GM12878 (cell line): ENCODE data around the gene CNTNAP2. TPM values are rescaled to one million over a fixed set of nuclear protein-coding genes. Genes with fewer than 3 reads are reported as not detected.

Source experiments
- ATAC-seq: fragments of 200-7000 bp; cut with Tn5 transposase; 3 replicates; pipeline ENCODE4 v1.9.1; 2020; ENCODE audit warnings: mild to moderate bottlenecking, moderate library complexity
- BruUV-seq: library from RNA; stranded (reverse); fragments of 400-500 nt; replicated peaks from 2 replicates; lab custom pipeline; 2021; lab: Mats Ljungman, UMichigan
- CTCF ChIA-PET: fragments of 300-600 bp; sonication (Branson Sonifier 250); formaldehyde crosslinking; extraction: SDS; loops from one replicate; lab custom pipeline; 2021; ENCODE audit warnings: inconsistent platforms; lab: Yijun Ruan, JAX
- POLR2A ChIA-PET: fragments of 350-600 bp; formaldehyde crosslinking; extraction: SDS; loops from one replicate; lab custom pipeline; 2021; ENCODE audit warnings: inconsistent platforms; lab: Charles Lee
- RAD21 ChIA-PET: fragments of 300-600 bp; sonication (Branson Sonifier 250); formaldehyde crosslinking; loops from one replicate; lab custom pipeline; 2023; ENCODE audit warnings: antibody characterized with exemption; ENCODE audit not compliant: unreplicated experiment; lab: Charles Lee
- SMC1A ChIA-PET: fragments of 300-600 bp; sonication (Branson Sonifier 250); formaldehyde crosslinking; loops from one replicate; lab custom pipeline; 2023; ENCODE audit not compliant: unreplicated experiment, uncharacterized antibody; lab: Charles Lee
- DNase-seq: peaks from one replicate; pipeline ENCODE4 v3.0.0-alpha.2; 2011; ENCODE audit warnings: low read depth, low spot score
- FAIRE-seq: peaks from 3 replicates; lab custom pipeline; 2011; peaks lifted over from hg19 to GRCh38; lab: Jason Lieb, UNC
- H2AFZ ChIP-seq: 2 replicates; pipeline ENCODE4 v1.6.0; 2011; ENCODE audit warnings: low read depth, low read length, control low read depth; ENCODE audit not compliant: control insufficient read depth
- H3K27ac ChIP-seq: 2 replicates; pipeline ENCODE4 v1.5.1; 2011; ENCODE audit warnings: control low read depth; ENCODE audit not compliant: control insufficient read depth, insufficient read depth
- H3K27me3 ChIP-seq, 2 experiments: replicated peaks in 1 of 2; 2 replicates each; pipeline versions ENCODE4 v1.6.0 to v1.6.1; 2011; ENCODE audit warnings: low read length in 1 of 2; ENCODE audit not compliant: control insufficient read depth in 2 of 2, insufficient read depth in 2 of 2
- H3K36me3 ChIP-seq, 2 experiments: 2 replicates each; pipeline ENCODE4 v1.5.1; 2011; ENCODE audit warnings: low read length in 1 of 2; ENCODE audit not compliant: control insufficient read depth in 2 of 2, insufficient read depth in 2 of 2
- H3K4me1 ChIP-seq: 2 replicates; pipeline ENCODE4 v1.6.1; 2011; ENCODE audit warnings: mild to moderate bottlenecking, low read length, moderate library complexity, mixed read lengths; ENCODE audit not compliant: control insufficient read depth, insufficient read depth
- H3K4me2 ChIP-seq: 2 replicates; pipeline ENCODE4 v1.6.0; 2011; ENCODE audit warnings: control low read depth; ENCODE audit not compliant: control insufficient read depth, insufficient read depth
- H3K4me3 ChIP-seq: fragments of 200-600 bp; sonication (generic); 2 replicates; pipeline ENCODE4 v1.5.1; 2016
- H3K79me2 ChIP-seq: 2 replicates; pipeline ENCODE4 v1.6.0; 2011; ENCODE audit warnings: low read length; ENCODE audit not compliant: control insufficient read depth, insufficient read depth
- H3K9ac ChIP-seq: 2 replicates; pipeline ENCODE4 v1.8.0; 2011; ENCODE audit warnings: low read length, control low read depth, mixed read lengths; ENCODE audit not compliant: control insufficient read depth, insufficient read depth
- H3K9me3 ChIP-seq: replicated peaks from 3 replicates; pipeline ENCODE4 v1.5.1; 2011; ENCODE audit warnings: mild to moderate bottlenecking, low read length; ENCODE audit not compliant: control insufficient read depth, insufficient read depth
- H4K20me1 ChIP-seq: 2 replicates; pipeline ENCODE4 v1.6.0; 2011; ENCODE audit not compliant: control insufficient read depth, insufficient read depth
- BRCA1 ChIP-seq: IDR thresholded peaks from 2 replicates; pipeline ENCODE4 v1.6.1; 2011; ENCODE audit warnings: low read depth, low read length, improper control_type of control experiment
- CEBPB ChIP-seq, 2 experiments: fragments of 150-350 bp in 1 of 2; IDR thresholded peaks; 2 replicates each; pipeline ENCODE4 v1.6.1; 2012 to 2014; ENCODE audit warnings: low read depth in 2 of 2, low read length in 2 of 2, borderline replicate concordance in 1 of 2, inconsistent platforms in 1 of 2
- ELK1 ChIP-seq: IDR thresholded peaks from 2 replicates; pipeline ENCODE4 v1.6.1; 2012; ENCODE audit warnings: low read depth, low read length, improper control_type of control experiment
- FOXM1 ChIP-seq: IDR thresholded peaks from 2 replicates; pipeline ENCODE4 v1.6.1; 2012; ENCODE audit warnings: low read depth, mild to moderate bottlenecking, inconsistent platforms, low read length, moderate library complexity
- HCFC1 ChIP-seq: fragments of 150-350 bp; IDR thresholded peaks from 2 replicates; pipeline ENCODE4 v1.6.1; 2014; ENCODE audit warnings: low read length
- HDAC2 ChIP-seq: fragments of 200-600 bp; sonication (generic); IDR thresholded peaks from 2 replicates; pipeline ENCODE4 v1.6.1; 2017
- PRDM15 ChIP-seq: fragments of 450-650 bp; formaldehyde crosslinking; IDR thresholded peaks from 2 replicates; pipeline ENCODE4 v1.4.0; 2020; ENCODE audit warnings: mild to moderate bottlenecking, moderate library complexity
- RUNX3 ChIP-seq: IDR thresholded peaks from 2 replicates; pipeline ENCODE4 v1.6.1; 2012; ENCODE audit warnings: low read length, inconsistent platforms
- SKIL ChIP-seq: fragments of 450-650 bp; IDR thresholded peaks from 2 replicates; pipeline ENCODE4 v1.6.1; 2017; ENCODE audit warnings: mild to moderate bottlenecking, low read depth, inconsistent platforms; ENCODE audit not compliant: poor library complexity, severe bottlenecking
- STAT3 ChIP-seq: IDR thresholded peaks from 2 replicates; pipeline ENCODE4 v1.6.1; 2011; ENCODE audit warnings: low read depth, low read length, improper control_type of control experiment
- ZNF592 ChIP-seq: fragments of 450-650 bp; IDR thresholded peaks from 2 replicates; pipeline ENCODE4 v1.6.1; 2017; ENCODE audit warnings: mild to moderate bottlenecking, moderate library complexity
- WGBS: methylation state at CpG from one replicate; pipeline ENCODE4 v1.1.6; 2016; ENCODE audit warnings: low lambda C conversion rate; ENCODE audit not compliant: insufficient replicate concordance, insufficient coverage; ENCODE audit errors: missing lambda C conversion rate; 5-methylcytosine and 5-hydroxymethylcytosine counted together
- in situ Hi-C: fragments of 300-500 bp; cut with MboI; formaldehyde crosslinking; loops from 9 replicates; pipeline ENCODE4 v1.14.3; 2018; ENCODE audit warnings: mixed read lengths
- intact Hi-C: fragments of 100-400 bp; cut with micrococcal nuclease; formaldehyde crosslinking; loops from one replicate; pipeline ENCODE4 v1.14.2; 2022; ENCODE audit not compliant: unreplicated experiment
- polyA plus RNA-seq, 11 experiments: library from polyadenylated mRNA; depleted of rRNA in 4 of 11; unstranded in 6 of 11; stranded (reverse) in 5 of 11; fragments of >200 nt; fragmentation: Nextera tagmentation in 4 of 11; fragmentation: Illumina TruSeq in 1 of 11; extraction: Ambion mirVana in 4 of 11; extraction: Trizol in 1 of 11; gene quantifications; 1 replicate in 1 of 11; 2 replicates in 10 of 11; pipeline versions ENCODE4 v1.2.1 to v1.2.3, GENCODE V29; 2011 to 2016; ENCODE audit warnings: inconsistent platforms in 2 of 11, missing spikeins in 2 of 11, low read depth in 1 of 11
- total RNA-seq, 4 experiments: library from RNA; depleted of rRNA in 3 of 4; stranded (reverse); fragments of >200 nt in 3 of 4; fragmentation: Illumina TruSeq in 1 of 4; extraction: Trizol in 1 of 4; gene quantifications; 2 replicates each; pipeline versions ENCODE4 v1.2.1 to v1.2.3, GENCODE V29; 2013 to 2021
- TF ChIP-seq, protein P1 (sequence below): fragments of 450-650 bp; IDR thresholded peaks from 2 replicates; pipeline ENCODE4 v1.6.1; 2017; ENCODE audit warnings: low read depth, mild to moderate bottlenecking, moderate library complexity

The CNTNAP2 gene
- total and polyA plus RNA-seq, 10 of the 15 experiments (the other 5 are each of a cell fraction or from before 2014, with no cell fraction given) = 0.03 to 0.08 (median 0.03) TPM; not detected in 7

GRCh38 chr7:147584771-147585193 is 1468.2 kb downstream of the CNTNAP2 start:
- WGBS = 37% methylated on average over 5 of the region's 5 CpGs
- no peak overlapping the region for H3K9ac ChIP-seq
- no TSS peak for BruUV-seq
- ChIA-PET RAD21 (no interaction called here), SMC1A (no interaction called here), CTCF (no interaction called here), POLR2A (no interaction called here)
- no peak overlapping the region for H3K27ac ChIP-seq
- no peak overlapping the region for H2AFZ ChIP-seq
- no peak for FAIRE-seq
- no peaks in the 10 kb centered on the region for H3K27me3 ChIP-seq
- ATAC-seq = no peak
- no peaks in the 10 kb centered on the region for H4K20me1 ChIP-seq
- H3K4me2 ChIP-seq = no peak overlapping the region
- no peak for DNase-seq
- no peaks in the 10 kb centered on the region for H3K36me3 ChIP-seq
- no peak overlapping the region for H3K4me3 ChIP-seq
- in situ Hi-C loops = no loop called here
- no peaks in the 10 kb centered on the region for H3K4me1 ChIP-seq
- intact Hi-C loops = no loop called here
- H3K79me2 ChIP-seq = no peaks in the 10 kb centered on the region
- no peaks in the 10 kb centered on the region for H3K9me3 ChIP-seq
- TF ChIP-seq BRCA1 = no peak
- TF ChIP-seq STAT3 = no peak
- TF ChIP-seq PRDM15 = no peak
- no peak for TF ChIP-seq ELK1
- no peak for TF ChIP-seq ZNF592
- TF ChIP-seq HDAC2 = no peak
- no peak for TF ChIP-seq HCFC1
- no peak for TF ChIP-seq RUNX3
- TF ChIP-seq FOXM1 = no peak
- TF ChIP-seq SKIL = no peak
- no peak for TF ChIP-seq CEBPB (IDR thresholded peaks at IDR 0.05; ENCODE audit: borderline replicate concordance in 1 of 2, low read depth in 2 of 2, low read length in 2 of 2)
- TF ChIP-seq, protein P1, sequence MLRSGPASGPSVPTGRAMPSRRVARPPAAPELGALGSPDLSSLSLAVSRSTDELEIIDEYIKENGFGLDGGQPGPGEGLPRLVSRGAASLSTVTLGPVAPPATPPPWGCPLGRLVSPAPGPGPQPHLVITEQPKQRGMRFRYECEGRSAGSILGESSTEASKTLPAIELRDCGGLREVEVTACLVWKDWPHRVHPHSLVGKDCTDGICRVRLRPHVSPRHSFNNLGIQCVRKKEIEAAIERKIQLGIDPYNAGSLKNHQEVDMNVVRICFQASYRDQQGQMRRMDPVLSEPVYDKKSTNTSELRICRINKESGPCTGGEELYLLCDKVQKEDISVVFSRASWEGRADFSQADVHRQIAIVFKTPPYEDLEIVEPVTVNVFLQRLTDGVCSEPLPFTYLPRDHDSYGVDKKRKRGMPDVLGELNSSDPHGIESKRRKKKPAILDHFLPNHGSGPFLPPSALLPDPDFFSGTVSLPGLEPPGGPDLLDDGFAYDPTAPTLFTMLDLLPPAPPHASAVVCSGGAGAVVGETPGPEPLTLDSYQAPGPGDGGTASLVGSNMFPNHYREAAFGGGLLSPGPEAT = no peak
